OCI-LY1 (cell line): ENCODE measurements around the gene GALNT10.

ENCODE experiments used
- CTCF ChIP-seq: fragments of 200-600 bp; sonication (generic), shearing (Covaris generic); IDR thresholded peaks from 2 replicates; pipeline ENCODE4 v1.5.1; 2017; ENCODE audit warnings: mild to moderate bottlenecking, antibody characterized with exemption, low read length, moderate library complexity, mixed read lengths
- EZH2 ChIP-seq: fragments of 200-600 bp; sonication (generic), shearing (Covaris generic); IDR thresholded peaks from 2 replicates; pipeline ENCODE4 v1.8.0; 2017; ENCODE audit warnings: borderline replicate concordance, mixed run types, mild to moderate bottlenecking, antibody characterized with exemption, low read length, moderate library complexity, mixed read lengths

GRCh38 chr5:154331924-154332323 is 141.4 kb downstream of the GALNT10 start:
- TF ChIP-seq CTCF (no peak), EZH2 (no peak)
